SU-DHL-6 (cell line): ENCODE results near the gene CREB3L4.

Experiments
- EZH2phosphoT487 ChIP-seq: fragments of 200-600 bp; sonication (generic), shearing (Covaris generic); conservative IDR thresholded peaks from 2 replicates; pipeline ENCODE4 v1.6.1; 2018; ENCODE audit warnings: mild to moderate bottlenecking, antibody characterized with exemption, low read length, moderate library complexity, mixed read lengths
- TF ChIP-seq, protein P1 (sequence below): fragments of 200-600 bp; sonication (generic); IDR thresholded peaks from one replicate; pipeline ENCODE4 v1.5.1; 2017; ENCODE audit warnings: antibody characterized with exemption, mild to moderate bottlenecking, low read length, moderate library complexity; ENCODE audit not compliant: insufficient read depth, poor library complexity, severe bottlenecking

DNA sequence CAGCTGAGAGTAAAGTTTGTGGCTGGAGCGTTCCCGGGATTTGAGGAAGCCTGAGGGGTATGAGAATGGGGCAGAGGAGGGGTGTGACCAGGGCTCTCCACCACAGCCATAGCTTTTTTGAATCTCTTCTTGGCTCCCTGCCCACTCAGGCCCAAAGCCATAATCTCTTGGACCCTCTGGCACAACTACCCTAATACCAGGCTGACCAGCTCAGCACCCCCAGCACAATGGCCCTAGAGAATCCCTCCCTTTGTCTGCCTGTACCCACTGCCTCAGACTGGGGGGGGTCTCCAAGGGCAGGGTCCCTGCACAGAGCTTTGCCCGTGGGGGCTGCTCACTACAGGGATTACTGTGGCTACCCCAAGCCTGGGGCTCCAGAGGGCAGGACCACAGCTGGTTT, 28.7 kb upstream of the CREB3L4 start:
- TF ChIP-seq, protein P1, sequence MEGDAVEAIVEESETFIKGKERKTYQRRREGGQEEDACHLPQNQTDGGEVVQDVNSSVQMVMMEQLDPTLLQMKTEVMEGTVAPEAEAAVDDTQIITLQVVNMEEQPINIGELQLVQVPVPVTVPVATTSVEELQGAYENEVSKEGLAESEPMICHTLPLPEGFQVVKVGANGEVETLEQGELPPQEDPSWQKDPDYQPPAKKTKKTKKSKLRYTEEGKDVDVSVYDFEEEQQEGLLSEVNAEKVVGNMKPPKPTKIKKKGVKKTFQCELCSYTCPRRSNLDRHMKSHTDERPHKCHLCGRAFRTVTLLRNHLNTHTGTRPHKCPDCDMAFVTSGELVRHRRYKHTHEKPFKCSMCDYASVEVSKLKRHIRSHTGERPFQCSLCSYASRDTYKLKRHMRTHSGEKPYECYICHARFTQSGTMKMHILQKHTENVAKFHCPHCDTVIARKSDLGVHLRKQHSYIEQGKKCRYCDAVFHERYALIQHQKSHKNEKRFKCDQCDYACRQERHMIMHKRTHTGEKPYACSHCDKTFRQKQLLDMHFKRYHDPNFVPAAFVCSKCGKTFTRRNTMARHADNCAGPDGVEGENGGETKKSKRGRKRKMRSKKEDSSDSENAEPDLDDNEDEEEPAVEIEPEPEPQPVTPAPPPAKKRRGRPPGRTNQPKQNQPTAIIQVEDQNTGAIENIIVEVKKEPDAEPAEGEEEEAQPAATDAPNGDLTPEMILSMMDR, result no peak
- no peak for TF ChIP-seq EZH2phosphoT487
